ENCODE data around the gene EXOC4. TPM values are rescaled to one million over a fixed set of nuclear protein-coding genes. Genes with fewer than 3 reads are reported as not detected.

Gene EXOC4
- total RNA-seq, 2 donors from 2014 or later, result 106 to 115 TPM

DNA sequence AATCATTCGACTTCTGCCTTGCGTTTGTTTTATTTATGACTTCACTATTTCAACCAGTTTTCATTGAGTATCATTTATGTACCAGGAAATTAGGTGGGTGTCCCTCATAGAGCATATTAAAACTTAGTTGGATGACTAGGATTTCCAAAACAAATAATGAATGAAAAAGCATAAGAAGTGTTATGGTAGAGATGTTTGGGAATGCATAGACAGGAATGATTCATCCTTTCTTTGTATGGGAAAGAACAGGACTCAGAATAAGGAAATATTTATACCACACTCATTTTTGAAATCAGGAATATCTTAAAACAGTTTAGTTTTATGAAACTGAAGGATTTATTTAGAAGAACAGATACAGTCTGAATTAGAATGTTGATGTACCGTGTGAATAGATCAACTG is 315.7 kb downstream of the EXOC4 start:
- Mint-ChIP-seq H3K27ac (no peak overlapping the region), H3K4me3 (no peak overlapping the region), H3K27me3 (ENCODE audit: insufficient read depth) (no peaks in the 10 kb centered on the region), H3K9me3 (no peaks in the 10 kb centered on the region), H3K36me3 (ENCODE audit: low read depth) (no peaks in the 10 kb centered on the region), H3K4me1 (peaks cover 8% of the 10 kb centered on the region)
- no peak overlapping the region for H3K27ac ChIP-seq (ENCODE audit: low read depth, low read length)
- WGBS, 2 experiments (ENCODE audit: insufficient coverage in 1 of 2, insufficient read length in 1 of 2), result 91 to 100% methylated on average over 1 to 3 of the region's 3 CpGs
- peaks cover 3% of the 10 kb centered on the region for H3K4me1 ChIP-seq (ENCODE audit: control insufficient read depth, insufficient read depth, low read length)
- H3K4me3 ChIP-seq (ENCODE audit: low read length), result no peak overlapping the region
- H3K27me3 ChIP-seq (ENCODE audit: control insufficient read depth, insufficient read depth, low read length, poor library complexity, severe bottlenecking), result no peaks in the 10 kb centered on the region
- H3K36me3 ChIP-seq (ENCODE audit: control insufficient read depth, insufficient read depth, low read length), result no peaks in the 10 kb centered on the region
- no peak for DNase-seq
- H3K9ac ChIP-seq (ENCODE audit: extremely low read depth, low read length, poor library complexity, severe bottlenecking), result no peak overlapping the region
- no peak for TF ChIP-seq CTCF (conservative IDR thresholded peaks at IDR 0.05)
- H3K9me3 ChIP-seq (ENCODE audit: control insufficient read depth, low read length), result peaks cover 6% of the 10 kb centered on the region

DNA sequence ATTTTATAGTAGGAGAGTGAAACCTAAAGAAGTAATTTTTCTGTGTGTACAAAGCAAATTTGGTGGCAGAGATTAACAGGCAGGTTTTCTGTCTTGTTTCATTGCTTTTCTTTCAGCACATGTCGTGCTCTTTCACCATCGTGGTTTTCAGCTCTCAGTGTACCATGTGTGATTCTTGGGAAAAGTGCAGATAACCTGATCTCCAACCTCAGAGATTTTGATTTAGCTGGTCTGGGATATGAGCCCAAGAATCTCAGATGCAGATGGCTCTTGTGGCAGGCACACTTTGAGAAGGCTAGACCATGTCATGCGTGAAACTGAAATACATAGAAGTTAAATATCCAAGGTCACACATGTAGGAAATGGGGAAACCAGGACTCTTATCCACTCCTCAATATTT is 317.4 kb downstream of the EXOC4 start:
- Histone ChIP-seq H3K27me3 (ENCODE audit: control insufficient read depth, insufficient read depth, low read length, poor library complexity, severe bottlenecking) (no peaks in the 10 kb centered on the region), H3K9ac (ENCODE audit: extremely low read depth, low read length, poor library complexity, severe bottlenecking) (no peak overlapping the region), H3K36me3 (ENCODE audit: control insufficient read depth, insufficient read depth, low read length) (no peaks in the 10 kb centered on the region), H3K4me3 (ENCODE audit: low read length) (no peak overlapping the region), H3K27ac (ENCODE audit: low read depth, low read length) (no peak overlapping the region), H3K4me1 (ENCODE audit: control insufficient read depth, insufficient read depth, low read length) (peaks cover 3% of the 10 kb centered on the region), H3K9me3 (ENCODE audit: control insufficient read depth, low read length) (peaks cover 6% of the 10 kb centered on the region)
- no peak for DNase-seq
- Mint-ChIP-seq H3K9me3 (no peaks in the 10 kb centered on the region), H3K4me3 (no peak overlapping the region), H3K4me1 (peaks cover 8% of the 10 kb centered on the region), H3K27ac (no peak overlapping the region), H3K27me3 (ENCODE audit: insufficient read depth) (no peaks in the 10 kb centered on the region), H3K36me3 (ENCODE audit: low read depth) (no peaks in the 10 kb centered on the region)
- WGBS, 2 experiments (ENCODE audit: insufficient coverage in 1 of 2, insufficient read length in 1 of 2), result 95 to 99% methylated on average over 3 of the region's 3 CpGs
- no peak for TF ChIP-seq CTCF (conservative IDR thresholded peaks at IDR 0.05)

DNA sequence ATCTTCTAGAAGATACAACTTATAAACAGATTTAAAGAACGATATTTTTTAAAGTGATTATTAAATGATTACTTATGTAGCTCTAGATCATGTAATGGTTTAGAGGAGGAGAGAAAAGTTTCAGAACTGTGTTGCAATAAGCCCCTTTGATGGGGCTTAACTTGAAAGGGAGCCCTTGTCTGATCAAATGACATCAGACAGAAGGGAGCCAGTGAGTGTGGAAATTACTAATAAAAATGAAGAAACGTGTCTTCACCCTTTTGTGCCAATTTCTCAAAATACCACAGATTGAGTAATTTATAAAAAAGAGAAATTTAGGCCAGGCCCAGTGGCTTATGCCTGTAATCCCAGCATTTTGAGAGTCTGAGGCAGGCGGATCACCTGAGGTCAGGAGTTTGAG is 318.2 kb downstream of the EXOC4 start:
- Histone ChIP-seq H3K4me1 (ENCODE audit: control insufficient read depth, insufficient read depth, low read length) (peaks cover 3% of the 10 kb centered on the region), H3K9ac (ENCODE audit: extremely low read depth, low read length, poor library complexity, severe bottlenecking) (no peak overlapping the region), H3K27ac (ENCODE audit: low read depth, low read length) (no peak overlapping the region), H3K27me3 (ENCODE audit: control insufficient read depth, insufficient read depth, low read length, poor library complexity, severe bottlenecking) (no peaks in the 10 kb centered on the region), H3K9me3 (ENCODE audit: control insufficient read depth, low read length) (peaks cover 6% of the 10 kb centered on the region), H3K4me3 (ENCODE audit: low read length) (no peak overlapping the region), H3K36me3 (ENCODE audit: control insufficient read depth, insufficient read depth, low read length) (no peaks in the 10 kb centered on the region)
- DNase-seq, result no peak
- Mint-ChIP-seq H3K36me3 (ENCODE audit: low read depth) (no peaks in the 10 kb centered on the region), H3K4me3 (no peak overlapping the region), H3K27me3 (ENCODE audit: insufficient read depth) (no peaks in the 10 kb centered on the region), H3K9me3 (no peaks in the 10 kb centered on the region), H3K4me1 (peaks cover 4% of the 10 kb centered on the region), H3K27ac (no peak overlapping the region)
- WGBS, 2 experiments (ENCODE audit: insufficient coverage in 1 of 2, insufficient read length in 1 of 2), result 57 to 96% methylated on average over 1 to 3 of the region's 3 CpGs
- TF ChIP-seq CTCF (conservative IDR thresholded peaks at IDR 0.05), result no peak
